ENCODE data around the gene MYO18B.

The MYO18B gene

GRCh38 chr22:25852223-25852622 lies 110.2 kb downstream of the MYO18B start:
- no peak for DNase-seq (ENCODE audit: low spot score)

GRCh38 chr22:25853078-25853477 lies 111.1 kb downstream of the MYO18B start:
- DNase-seq (ENCODE audit: low spot score) = no peak

- no peak for DNase-seq (ENCODE audit: low spot score)
Measured at GRCh38 chr22:25853501-25854284, 111.7 kb downstream of the MYO18B start.

- no peak for DNase-seq (ENCODE audit: low spot score)
Measured at GRCh38 chr22:25869771-25870170, 127.8 kb downstream of the MYO18B start.

GRCh38 chr22:25874327-25874726 lies 132.3 kb downstream of the MYO18B start:
- DNase-seq (ENCODE audit: low spot score) = no peak

- no peak for DNase-seq (ENCODE audit: low spot score)
Measured at GRCh38 chr22:25875461-25875860, 133.5 kb downstream of the MYO18B start.

- DNase-seq (ENCODE audit: low spot score) = no peak
Measured at GRCh38 chr22:25876871-25877270, 134.9 kb downstream of the MYO18B start.

- DNase-seq (ENCODE audit: low spot score) = no peak
Measured at GRCh38 chr22:25878933-25879332, 136.9 kb downstream of the MYO18B start.

- no peak for DNase-seq (ENCODE audit: low spot score)
Measured at GRCh38 chr22:25880524-25880923, 138.5 kb downstream of the MYO18B start.

- no peak for DNase-seq (ENCODE audit: low spot score)
Measured at GRCh38 chr22:25881210-25881755, 139.3 kb downstream of the MYO18B start.

- DNase-seq (ENCODE audit: low spot score) = no peak
Measured at GRCh38 chr22:25882360-25882759, 140.4 kb downstream of the MYO18B start.

- DNase-seq (ENCODE audit: low spot score) = no peak
Measured at GRCh38 chr22:25883482-25884033, 141.6 kb downstream of the MYO18B start.

GRCh38 chr22:25884121-25884520 lies 142.1 kb downstream of the MYO18B start:
- no peak for DNase-seq (ENCODE audit: low spot score)

GRCh38 chr22:25888399-25889054 lies 146.5 kb downstream of the MYO18B start:
- no peak for DNase-seq (ENCODE audit: low spot score)

- DNase-seq (ENCODE audit: low spot score) = no peak
Measured at GRCh38 chr22:25890651-25891050, 148.7 kb downstream of the MYO18B start.

- DNase-seq (ENCODE audit: low spot score) = no peak
Measured at GRCh38 chr22:25892678-25893077, 150.7 kb downstream of the MYO18B start.

GRCh38 chr22:25895678-25896077 lies 153.7 kb downstream of the MYO18B start:
- no peak for DNase-seq (ENCODE audit: low spot score)

GRCh38 chr22:25896098-25896497 lies 154.1 kb downstream of the MYO18B start:
- DNase-seq (ENCODE audit: low spot score) = no peak

GRCh38 chr22:25896592-25896991 lies 154.6 kb downstream of the MYO18B start:
- no peak for DNase-seq (ENCODE audit: low spot score)

GRCh38 chr22:25898707-25899365 lies 156.8 kb downstream of the MYO18B start:
- no peak for DNase-seq (ENCODE audit: low spot score)

- DNase-seq (ENCODE audit: low spot score) = no peak
Measured at GRCh38 chr22:25899566-25899965, 157.6 kb downstream of the MYO18B start.

GRCh38 chr22:25900390-25900789 lies 158.4 kb downstream of the MYO18B start:
- no peak for DNase-seq (ENCODE audit: low spot score)

- DNase-seq (ENCODE audit: low spot score) = no peak
Measured at GRCh38 chr22:25900880-25901279, 158.9 kb downstream of the MYO18B start.
